GM13976 (cell line): ENCODE results near the gene CELF2.

Experiments
- DNase-seq: peaks from one replicate; pipeline ENCODE4 v3.0.0; 2012; ENCODE audit warnings: low spot score
- in situ Hi-C: fragments of 300-500 bp; cut with MboI; formaldehyde crosslinking; loops from one replicate; pipeline ENCODE4 v1.12.0; 2022; ENCODE audit warnings: low sequenced_read_pairs, mixed read lengths, inconsistent platforms; ENCODE audit not compliant: unreplicated experiment
- TF ChIP-seq, protein P1 (sequence below): IDR thresholded peaks from 2 replicates; pipeline ENCODE4 v1.5.1; 2012; ENCODE audit warnings: borderline replicate concordance, mild to moderate bottlenecking; ENCODE audit not compliant: insufficient read depth; ENCODE audit errors: extremely low read depth, missing control alignments, control extremely low read depth

Gene CELF2

DNA sequence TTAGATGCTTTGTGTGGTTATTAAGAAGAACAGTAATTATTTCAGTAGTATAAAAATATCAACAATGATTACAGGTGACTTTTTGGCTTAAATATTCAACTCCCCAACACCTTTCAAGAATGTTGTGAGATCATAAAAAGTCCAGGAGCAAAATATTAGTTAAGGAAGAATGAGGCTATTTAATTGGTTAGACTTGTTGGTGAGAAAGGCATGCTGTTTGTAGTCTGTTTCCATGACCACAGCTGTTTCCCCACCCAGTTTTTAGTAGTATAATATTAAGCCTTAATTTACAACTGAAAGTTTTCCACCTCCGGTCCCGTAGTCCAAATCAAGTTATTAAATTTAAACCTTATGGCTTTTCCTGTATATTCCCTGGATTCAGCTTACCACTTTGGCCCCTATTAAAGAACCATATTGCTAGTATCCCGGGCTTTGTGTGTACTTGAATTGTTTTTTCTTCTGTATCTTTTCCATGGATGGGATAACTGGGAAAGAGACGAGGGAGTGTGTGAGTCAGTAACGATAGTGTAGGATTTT lies 133.3 kb downstream of the CELF2 start:
- in situ Hi-C loops, result no loop called here
- TF ChIP-seq, protein P1, sequence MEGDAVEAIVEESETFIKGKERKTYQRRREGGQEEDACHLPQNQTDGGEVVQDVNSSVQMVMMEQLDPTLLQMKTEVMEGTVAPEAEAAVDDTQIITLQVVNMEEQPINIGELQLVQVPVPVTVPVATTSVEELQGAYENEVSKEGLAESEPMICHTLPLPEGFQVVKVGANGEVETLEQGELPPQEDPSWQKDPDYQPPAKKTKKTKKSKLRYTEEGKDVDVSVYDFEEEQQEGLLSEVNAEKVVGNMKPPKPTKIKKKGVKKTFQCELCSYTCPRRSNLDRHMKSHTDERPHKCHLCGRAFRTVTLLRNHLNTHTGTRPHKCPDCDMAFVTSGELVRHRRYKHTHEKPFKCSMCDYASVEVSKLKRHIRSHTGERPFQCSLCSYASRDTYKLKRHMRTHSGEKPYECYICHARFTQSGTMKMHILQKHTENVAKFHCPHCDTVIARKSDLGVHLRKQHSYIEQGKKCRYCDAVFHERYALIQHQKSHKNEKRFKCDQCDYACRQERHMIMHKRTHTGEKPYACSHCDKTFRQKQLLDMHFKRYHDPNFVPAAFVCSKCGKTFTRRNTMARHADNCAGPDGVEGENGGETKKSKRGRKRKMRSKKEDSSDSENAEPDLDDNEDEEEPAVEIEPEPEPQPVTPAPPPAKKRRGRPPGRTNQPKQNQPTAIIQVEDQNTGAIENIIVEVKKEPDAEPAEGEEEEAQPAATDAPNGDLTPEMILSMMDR, result no peak
- DNase-seq, result no peak

DNA sequence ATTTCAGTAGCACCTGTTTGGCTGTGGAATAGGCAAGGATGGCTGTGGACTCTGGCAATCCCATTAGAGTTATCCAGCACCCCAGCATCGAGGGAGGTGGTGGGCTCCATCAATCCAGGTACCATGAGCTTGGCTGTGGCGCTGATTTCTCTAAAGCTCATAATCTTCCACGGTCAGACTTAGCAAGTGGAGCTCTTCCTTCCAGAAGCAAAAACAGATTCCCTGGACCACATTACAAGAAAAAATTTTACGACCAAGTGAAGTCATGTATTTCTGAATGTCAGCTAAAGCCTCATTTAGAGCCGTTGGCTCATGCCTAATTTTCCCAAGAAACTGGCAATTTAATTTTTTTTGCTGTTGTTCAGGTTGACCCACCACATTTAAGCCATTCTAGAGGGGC lies 135.1 kb downstream of the CELF2 start:
- in situ Hi-C loops, result no loop called here
- TF ChIP-seq, protein P1, result no peak
- DNase-seq, result no peak

DNA sequence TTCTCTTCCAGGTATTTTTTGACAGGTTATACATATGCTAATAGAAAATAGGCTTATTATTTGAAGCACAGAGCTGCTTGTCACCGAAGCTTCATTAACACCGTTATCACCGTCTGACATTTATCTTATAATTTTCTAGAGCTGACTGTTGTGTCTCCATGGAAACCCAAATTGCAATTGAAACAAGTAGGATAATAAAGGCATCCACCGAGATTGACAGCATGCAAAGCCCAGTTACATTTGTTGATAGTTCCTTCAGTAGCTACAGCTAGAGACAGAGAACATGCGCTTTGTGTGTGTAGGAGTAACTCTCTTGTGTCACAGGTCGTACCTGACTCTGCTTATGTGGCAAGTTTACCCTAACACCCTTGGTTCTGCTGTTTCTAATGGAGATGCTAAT lies 135.6 kb downstream of the CELF2 start:
- no peak for DNase-seq
- in situ Hi-C loops, result no loop called here
- TF ChIP-seq, protein P1, result no peak

DNA sequence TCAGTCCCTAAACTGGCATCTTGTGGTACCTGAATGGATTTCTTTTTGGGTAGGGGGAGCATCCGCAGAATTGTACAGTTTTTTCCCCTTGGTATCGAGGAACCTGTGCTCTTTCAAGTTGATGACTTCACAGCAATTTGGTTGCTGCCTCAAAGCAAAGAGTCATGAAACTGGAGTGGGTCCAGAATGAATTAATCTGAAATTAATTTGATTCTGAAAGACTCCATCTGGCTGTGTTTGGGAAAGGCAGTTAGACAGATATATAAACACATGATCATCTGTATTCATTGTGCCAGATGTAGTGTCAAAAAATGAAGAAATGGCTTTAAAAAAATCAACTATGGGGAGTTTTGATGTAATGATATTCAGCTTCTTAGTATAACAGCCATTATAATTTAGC lies 136.1 kb downstream of the CELF2 start:
- TF ChIP-seq, protein P1, result no peak
- DNase-seq, result no peak
- in situ Hi-C loops, result no loop called here

DNA sequence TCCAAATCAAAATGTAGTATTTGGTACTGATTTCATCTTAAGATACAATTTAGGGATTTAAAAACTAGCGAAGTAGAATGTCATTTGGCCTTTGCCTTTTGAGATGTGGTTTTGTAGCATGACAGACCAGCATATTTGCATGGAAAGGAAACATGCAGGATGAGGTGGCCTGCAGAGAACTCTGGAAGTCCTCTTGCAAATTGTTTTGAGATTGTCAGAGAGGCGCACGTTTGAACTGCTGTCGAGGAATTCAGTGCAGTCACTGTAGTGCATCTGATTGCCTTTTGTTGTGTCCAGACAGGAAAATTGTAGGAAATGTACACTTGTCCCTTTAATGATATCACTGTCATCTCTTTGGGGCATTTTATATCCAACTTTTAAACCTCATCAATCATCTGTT lies 136.7 kb downstream of the CELF2 start:
- DNase-seq, result no peak
- TF ChIP-seq, protein P1, result no peak
- in situ Hi-C loops, result no loop called here

DNA sequence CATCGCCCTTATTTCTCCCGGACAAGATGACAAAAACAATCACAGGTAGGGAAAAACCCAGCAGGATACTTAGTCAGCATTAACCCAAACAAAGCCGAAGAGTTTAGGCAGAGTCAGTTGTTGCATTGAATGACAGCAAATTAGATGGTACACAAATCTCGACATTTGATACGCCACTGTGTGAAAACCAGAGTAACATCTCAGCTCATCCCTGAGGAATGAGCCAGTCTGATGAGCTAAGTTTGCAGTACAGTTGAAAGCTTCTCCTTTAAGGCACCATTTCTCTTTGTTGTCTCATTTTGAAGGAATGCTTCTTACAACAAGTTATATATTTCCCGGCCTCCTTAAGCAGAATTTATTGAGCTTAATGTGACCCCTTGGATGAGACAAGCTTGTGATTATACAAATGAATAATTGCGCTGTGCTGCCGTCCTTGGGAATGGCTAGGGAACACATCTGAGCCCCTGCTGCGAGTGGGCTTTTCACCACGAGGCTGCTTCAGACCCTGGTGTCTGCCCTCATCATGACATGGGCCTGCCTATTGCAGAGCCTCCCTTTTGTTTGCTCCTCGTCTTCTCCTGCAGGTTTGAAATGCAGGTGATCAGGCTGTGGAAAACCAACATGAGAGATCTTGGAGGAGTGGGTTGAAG lies 137.3 kb downstream of the CELF2 start:
- in situ Hi-C loops, result no loop called here
- TF ChIP-seq, protein P1, result no peak
- DNase-seq, result no peak
